Measurements from ENCODE around the gene ROGDI. TPM values are rescaled to one million over a fixed set of nuclear protein-coding genes. Genes with fewer than 3 reads are reported as not detected.

ROGDI gene
- total and polyA plus RNA-seq, 5 donors from 2014 or later: 4.6 to 15.9 (median 7.1) TPM

DNA sequence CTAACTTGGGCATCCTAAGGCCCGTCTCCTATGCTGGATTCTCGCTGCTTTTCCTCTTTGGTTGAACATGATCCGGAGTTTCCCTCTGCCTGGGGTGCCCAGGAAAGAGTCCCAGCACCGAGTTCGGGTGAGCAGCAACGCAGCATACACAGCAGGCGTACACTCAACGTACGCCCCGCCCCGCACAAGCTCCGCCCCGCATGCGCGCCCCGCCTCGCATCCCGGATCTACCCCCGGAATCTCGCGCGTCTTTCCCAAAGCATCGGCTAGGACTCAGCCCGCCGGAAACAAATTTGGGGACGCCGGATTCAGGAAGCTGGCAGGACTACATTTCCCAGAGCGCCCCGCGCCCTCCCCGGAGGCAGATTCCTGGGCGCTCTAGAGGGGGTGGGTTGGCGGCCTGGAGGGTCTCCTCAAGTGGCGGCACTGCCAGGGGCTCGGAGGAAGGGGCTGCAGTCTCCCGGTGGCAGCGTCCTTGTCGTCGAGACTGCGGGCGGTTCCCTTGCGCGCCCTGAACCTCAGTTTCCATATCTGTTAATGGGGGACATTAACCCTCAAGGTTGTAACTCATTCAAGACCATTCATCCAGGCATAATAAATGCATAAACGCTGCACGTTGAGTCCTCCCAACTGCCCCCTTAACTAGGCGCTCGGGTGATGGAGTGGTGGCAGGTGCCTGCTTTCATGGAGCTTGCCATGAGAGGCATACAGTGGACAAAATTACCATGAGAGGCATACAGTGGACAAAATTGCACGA lies 33.7 kb downstream of the ROGDI start:
- no peaks in the 10 kb centered on the region for H3K27me3 Mint-ChIP-seq

DNA sequence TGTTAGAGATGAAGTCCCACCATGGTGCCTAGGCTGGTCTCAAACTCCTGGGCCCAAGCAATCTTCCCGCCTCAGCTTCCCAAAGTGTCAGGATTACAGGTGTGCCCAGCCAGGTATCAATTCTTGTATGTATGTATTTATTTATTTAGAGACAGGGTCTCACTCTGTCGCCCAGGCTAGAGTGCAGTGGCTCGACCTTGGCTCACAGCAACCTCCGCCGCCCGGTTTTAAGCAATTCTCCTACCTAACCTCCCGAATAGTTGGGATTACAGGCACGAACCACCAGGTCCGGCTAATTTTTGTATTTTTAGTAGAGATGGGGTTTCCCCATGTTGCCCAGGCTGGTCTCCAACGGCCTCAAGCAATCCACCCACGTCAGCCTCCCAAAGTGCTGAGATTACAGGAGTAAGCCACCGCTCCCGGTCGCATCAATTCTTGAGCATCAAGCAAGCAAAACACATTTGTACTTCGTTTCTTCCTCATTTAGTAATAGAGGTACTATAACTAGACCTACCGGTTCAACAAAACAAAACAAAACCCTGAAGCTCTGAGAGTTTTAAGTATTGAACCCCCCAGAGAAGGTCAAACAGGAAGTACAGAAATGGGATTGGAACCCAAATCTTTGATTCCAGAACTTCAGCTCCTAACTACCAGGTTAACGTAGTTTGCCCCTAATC lies 34.4 kb downstream of the ROGDI start:
- H3K36me3 Mint-ChIP-seq: peaks cover 5% of the 10 kb centered on the region
- peaks cover 11 to 49% (median 25%) of the 10 kb centered on the region in 4 donors for H3K4me1 Mint-ChIP-seq
- no peak for ATAC-seq (ENCODE audit: low read depth in 2 of 2)
- no peaks in the 10 kb centered on the region for H3K9me3 Mint-ChIP-seq
- Histone ChIP-seq H3K36me3 (ENCODE audit: control insufficient read depth, insufficient read depth, low read length) (peaks cover 9% of the 10 kb centered on the region), H3K27me3 (ENCODE audit: control insufficient read depth, insufficient read depth, low read length) (no peaks in the 10 kb centered on the region), H3K4me1 (ENCODE audit: control insufficient read depth, insufficient read depth, low read length, poor library complexity, severe bottlenecking) (peaks cover 28% of the 10 kb centered on the region), H3K9me3 (ENCODE audit: control insufficient read depth in 2 of 2, low read length in 2 of 2) (no peaks in the 10 kb centered on the region), H3K27ac (ENCODE audit: insufficient read depth, low read length, poor library complexity, severe bottlenecking) (peak overlapping the region; percentile 74), H3K4me3 (ENCODE audit: low read depth, low read length) (peak overlapping the region; percentile 96)
- peak overlapping the region; percentile 93 to 98 (median 96) for H3K4me3 Mint-ChIP-seq
- no peaks in the 10 kb centered on the region for H3K27me3 Mint-ChIP-seq
- peak overlapping the region; percentile 38 to 95 (median 91) for H3K27ac Mint-ChIP-seq
- DNase-seq: no peak

More for the DNA sequence above, 33.7 kb downstream of the ROGDI start:
- peak overlapping the region; percentile 74 for H3K27ac ChIP-seq (ENCODE audit: insufficient read depth, low read length, poor library complexity, severe bottlenecking)
- Mint-ChIP-seq H3K4me3 (peak overlapping the region; percentile 93 to 98 (median 96)), H3K27ac (peak overlapping the region; percentile 46 to 95 (median 91)), H3K9me3 (no peaks in the 10 kb centered on the region), H3K36me3 (peaks cover 4% of the 10 kb centered on the region), H3K4me1 (peaks cover 11 to 44% (median 25%) of the 10 kb centered on the region in 4 donors)
- peak overlapping the region; percentile 96 for H3K4me3 ChIP-seq (ENCODE audit: low read depth, low read length)
- ATAC-seq (ENCODE audit: low read depth in 2 of 2): peak; percentile 37 to 51
- peaks cover 28% of the 10 kb centered on the region for H3K4me1 ChIP-seq (ENCODE audit: control insufficient read depth, insufficient read depth, low read length, poor library complexity, severe bottlenecking)
- DNase-seq: peak; percentile 71 to 95 (median 80)
- peaks cover 3% of the 10 kb centered on the region for H3K36me3 ChIP-seq (ENCODE audit: control insufficient read depth, insufficient read depth, low read length)
- H3K27me3 ChIP-seq (ENCODE audit: control insufficient read depth, insufficient read depth, low read length): no peaks in the 10 kb centered on the region
- H3K9me3 ChIP-seq (ENCODE audit: control insufficient read depth in 2 of 2, low read length in 2 of 2): no peaks in the 10 kb centered on the region

DNA sequence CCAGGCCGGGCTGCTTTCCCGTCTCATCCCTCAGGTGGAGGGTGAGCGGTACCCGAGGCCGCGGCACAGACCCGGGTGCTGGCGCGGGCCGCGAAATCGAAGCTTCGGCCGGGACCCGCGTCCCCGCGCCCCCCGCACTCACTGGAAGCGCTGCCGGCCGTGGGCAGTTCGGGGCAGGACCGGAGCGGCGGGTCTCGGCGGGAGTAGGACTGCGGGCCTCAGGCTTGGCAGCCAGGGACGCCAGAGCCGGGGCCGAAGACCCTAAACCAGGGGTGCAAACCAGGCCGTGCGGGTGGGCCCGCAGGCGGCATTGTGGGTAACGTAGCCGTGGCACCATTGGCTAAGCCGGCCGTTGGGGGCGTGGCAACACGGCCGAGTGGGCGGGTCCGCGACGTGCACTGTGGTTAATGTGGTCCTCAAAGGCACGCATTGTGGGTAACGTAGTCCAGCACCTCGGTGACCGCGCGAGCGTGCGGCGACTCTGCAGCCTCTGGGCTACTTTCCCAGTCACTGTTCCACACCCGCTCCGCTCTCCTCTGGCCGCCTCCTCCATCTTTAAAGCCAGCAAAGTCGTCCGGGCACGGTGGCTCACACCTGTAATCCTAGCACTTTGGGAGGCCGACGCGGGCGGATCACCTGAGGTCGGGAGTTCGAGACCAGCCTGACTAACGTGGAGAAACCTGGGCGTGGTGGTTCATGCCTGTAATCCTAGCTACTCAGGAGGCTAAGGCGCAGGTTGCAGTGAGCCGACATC lies 35.4 kb downstream of the ROGDI start, which contains the start of gene ZNF500:
Gene ZNF500 (minus strand): TSS at position 288 of the 754 bp plus-strand sequence. CDS start 1,184 bp downstream, outside the sequence.
- peak; percentile 91 to 96 (median 93) for DNase-seq
- Histone ChIP-seq H3K27ac (ENCODE audit: insufficient read depth, low read length, poor library complexity, severe bottlenecking) (peak within 1 kb of the TSS; percentile 74), H3K36me3 (ENCODE audit: control insufficient read depth, insufficient read depth, low read length) (peaks cover 12% of the 10 kb centered on the region), H3K9me3 (ENCODE audit: control insufficient read depth in 2 of 2, low read length in 2 of 2) (no peaks in the 10 kb centered on the region), H3K4me1 (ENCODE audit: control insufficient read depth, insufficient read depth, low read length, poor library complexity, severe bottlenecking) (peaks cover 28% of the 10 kb centered on the region), H3K4me3 (ENCODE audit: low read depth, low read length) (peak within 1 kb of the TSS; percentile 96), H3K27me3 (ENCODE audit: control insufficient read depth, insufficient read depth, low read length) (no peaks in the 10 kb centered on the region)
- H3K36me3 Mint-ChIP-seq: peaks cover 5% of the 10 kb centered on the region
- ATAC-seq (ENCODE audit: low read depth in 2 of 2): peak; percentile 98 to 99
- peak within 1 kb of the TSS; percentile 95 for H3K27ac Mint-ChIP-seq
- peak within 1 kb of the TSS; percentile 94 to 98 (median 96) for H3K4me3 Mint-ChIP-seq
- no peaks in the 10 kb centered on the region for H3K27me3 Mint-ChIP-seq
- peaks cover 0 to 2% (median 0%) of the 10 kb centered on the region in 7 donors for H3K9me3 Mint-ChIP-seq
- peaks cover 11 to 49% (median 25%) of the 10 kb centered on the region in 4 donors for H3K4me1 Mint-ChIP-seq

GRCh38 chr16:4765511-4766474 lies 36.6 kb downstream of the ROGDI start:
- Mint-ChIP-seq H3K4me1 (peaks cover 11 to 49% (median 25%) of the 10 kb centered on the region in 4 donors), H3K27me3 (no peaks in the 10 kb centered on the region), H3K4me3 (peak overlapping the region; percentile 88 to 97 (median 92)), H3K27ac (peak overlapping the region; percentile 95), H3K9me3 (peaks cover 0 to 2% (median 0%) of the 10 kb centered on the region in 7 donors), H3K36me3 (peaks cover 5% of the 10 kb centered on the region)
- Histone ChIP-seq H3K4me3 (ENCODE audit: low read depth, low read length) (peak overlapping the region; percentile 74), H3K27me3 (ENCODE audit: control insufficient read depth, insufficient read depth, low read length) (no peaks in the 10 kb centered on the region), H3K9me3 (ENCODE audit: control insufficient read depth in 2 of 2, low read length in 2 of 2) (no peaks in the 10 kb centered on the region), H3K4me1 (ENCODE audit: control insufficient read depth, insufficient read depth, low read length, poor library complexity, severe bottlenecking) (peaks cover 28% of the 10 kb centered on the region), H3K27ac (ENCODE audit: insufficient read depth, low read length, poor library complexity, severe bottlenecking) (peak overlapping the region; percentile 57), H3K36me3 (ENCODE audit: control insufficient read depth, insufficient read depth, low read length) (peaks cover 19% of the 10 kb centered on the region)
- ATAC-seq (ENCODE audit: low read depth in 2 of 2) (no peak), DNase-seq (no peak)

DNA sequence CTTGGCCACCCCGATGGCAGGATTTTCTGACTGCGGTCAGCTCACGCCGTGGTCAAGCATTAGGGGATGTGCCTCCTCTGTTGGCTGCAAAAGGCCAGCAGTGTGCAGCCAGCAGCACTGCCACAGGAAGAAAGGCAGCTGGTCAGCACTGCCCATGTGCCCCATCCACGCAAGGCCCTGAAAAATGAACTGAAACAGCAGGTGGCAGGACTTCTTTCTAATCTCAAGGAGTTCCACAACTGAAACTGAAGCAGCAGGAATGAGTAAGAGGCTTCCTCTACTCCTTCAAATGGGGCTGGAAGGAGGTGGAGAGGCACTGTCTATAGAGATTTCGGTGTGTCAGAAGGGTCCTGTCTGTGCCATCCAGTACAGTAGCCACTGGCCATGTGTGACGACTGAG lies 38.6 kb downstream of the ROGDI start:
- H3K27ac ChIP-seq (ENCODE audit: insufficient read depth, low read length, poor library complexity, severe bottlenecking): no peak overlapping the region
- no peaks in the 10 kb centered on the region for H3K27me3 ChIP-seq (ENCODE audit: control insufficient read depth, insufficient read depth, low read length)
- Mint-ChIP-seq H3K27ac (no peak overlapping the region), H3K4me1 (peaks cover 7 to 42% (median 22%) of the 10 kb centered on the region in 4 donors), H3K36me3 (peaks cover 11% of the 10 kb centered on the region), H3K27me3 (peaks cover 1% of the 10 kb centered on the region), H3K9me3 (peaks cover 0 to 2% (median 0%) of the 10 kb centered on the region in 7 donors), H3K4me3 (peak overlapping the region in 2 of 4 donors; percentile 41 to 80)
- no peak overlapping the region for H3K4me3 ChIP-seq (ENCODE audit: low read depth, low read length)
- peaks cover 38% of the 10 kb centered on the region for H3K36me3 ChIP-seq (ENCODE audit: control insufficient read depth, insufficient read depth, low read length)
- DNase-seq: no peak
- no peak for ATAC-seq (ENCODE audit: low read depth in 2 of 2)
- H3K4me1 ChIP-seq (ENCODE audit: control insufficient read depth, insufficient read depth, low read length, poor library complexity, severe bottlenecking): peaks cover 27% of the 10 kb centered on the region
- H3K9me3 ChIP-seq (ENCODE audit: control insufficient read depth in 2 of 2, low read length in 2 of 2): no peaks in the 10 kb centered on the region

DNA sequence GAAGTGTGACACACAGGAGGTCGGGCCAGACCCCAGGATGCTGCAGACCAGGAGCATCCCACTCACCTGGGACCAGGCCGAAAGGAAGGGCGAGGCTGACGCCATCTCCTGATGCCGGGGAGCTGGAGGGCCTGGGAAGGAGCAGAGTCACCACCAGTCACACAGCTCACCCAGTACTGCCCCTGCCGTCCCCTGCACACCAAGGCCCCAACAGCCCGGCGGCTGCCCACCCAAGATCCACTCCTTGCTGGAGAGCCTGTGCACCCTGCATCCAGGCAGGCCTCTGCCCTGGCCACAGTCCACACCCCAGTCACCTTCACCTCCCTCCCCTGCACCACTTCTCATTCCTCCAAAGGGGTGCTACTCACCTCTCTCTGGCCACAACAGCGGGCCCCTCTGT lies 40.2 kb downstream of the ROGDI start:
- DNase-seq: no peak
- H3K9me3 Mint-ChIP-seq: peaks cover 0 to 2% (median 0%) of the 10 kb centered on the region in 7 donors
- Histone ChIP-seq H3K4me1 (ENCODE audit: control insufficient read depth, insufficient read depth, low read length, poor library complexity, severe bottlenecking) (peaks cover 12% of the 10 kb centered on the region), H3K27me3 (ENCODE audit: control insufficient read depth, insufficient read depth, low read length) (no peaks in the 10 kb centered on the region), H3K27ac (ENCODE audit: insufficient read depth, low read length, poor library complexity, severe bottlenecking) (no peak overlapping the region), H3K36me3 (ENCODE audit: control insufficient read depth, insufficient read depth, low read length) (peaks cover 47% of the 10 kb centered on the region), H3K9me3 (ENCODE audit: control insufficient read depth in 2 of 2, low read length in 2 of 2) (no peaks in the 10 kb centered on the region), H3K4me3 (ENCODE audit: low read depth, low read length) (no peak overlapping the region)
- H3K27ac Mint-ChIP-seq: no peak overlapping the region
- ATAC-seq (ENCODE audit: low read depth in 2 of 2): no peak
- H3K4me1 Mint-ChIP-seq: peaks cover 0 to 29% (median 13%) of the 10 kb centered on the region in 4 donors
- H3K4me3 Mint-ChIP-seq: peak overlapping the region in 1 of 4 donors; percentile 41
- H3K27me3 Mint-ChIP-seq: peaks cover 5% of the 10 kb centered on the region
- peaks cover 16% of the 10 kb centered on the region for H3K36me3 Mint-ChIP-seq

Measured in CD4-positive, CD25-positive, alpha-beta regulatory T cell (primary cell).